Neural progenitor cell (in vitro differentiated cells): ENCODE data around the gene ZXDC.

Experiments
- CTCF ChIP-seq: fragments of 200-600 bp; sonication (generic); IDR thresholded peaks from 2 replicates; pipeline ENCODE4 v1.5.1; 2017; ENCODE audit warnings: antibody characterized with exemption, mild to moderate bottlenecking
- EZH2 ChIP-seq: fragments of 200-600 bp; sonication (generic); IDR thresholded peaks from 2 replicates; pipeline ENCODE4 v1.6.1; 2017; ENCODE audit warnings: antibody characterized with exemption, mild to moderate bottlenecking, moderate library complexity
- EZH2phosphoT487 ChIP-seq: fragments of 200-600 bp; sonication (generic); IDR thresholded peaks from 2 replicates; pipeline ENCODE4 v1.6.1; 2017; ENCODE audit warnings: antibody characterized with exemption

DNA sequence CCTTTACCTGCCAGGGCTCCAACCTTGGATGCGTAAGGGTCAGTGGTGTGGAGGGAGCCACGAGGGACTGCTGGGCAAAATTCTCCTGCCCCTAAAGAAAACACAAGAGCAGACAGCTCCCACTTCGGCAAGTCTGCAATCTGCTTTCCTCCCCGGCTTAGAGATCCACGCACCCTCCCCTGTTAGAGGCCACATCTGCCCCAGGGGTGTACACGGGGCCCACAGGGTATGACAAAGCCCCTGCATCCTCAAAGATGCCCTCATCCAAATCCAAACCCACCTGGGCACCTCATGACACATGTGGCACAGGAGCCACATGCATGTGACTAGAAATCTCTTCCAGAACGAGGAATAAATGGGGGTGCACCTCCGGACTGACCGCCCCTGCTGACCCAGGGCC lies 25.5 kb downstream of the ZXDC start:
- TF ChIP-seq CTCF (no peak), EZH2phosphoT487 (no peak), EZH2 (no peak)
